HAP-1 (cell line): ENCODE results near the gene ARHGEF37.

Source experiments
- DNase-seq, 2 experiments: peaks; one replicate each; pipeline ENCODE4 v3.0.0-alpha.2; 2016 to 2020; ENCODE audit warnings: low spot score in 2 of 2
- H3K27me3 ChIP-seq: fragments of 250-450 bp; sonication (Bioruptor Pico); 2 replicates; pipeline ENCODE4 v1.5.1; 2020; ENCODE audit warnings: low read depth, mild to moderate bottlenecking, moderate library complexity
- H3K36me3 ChIP-seq: fragments of 250-450 bp; sonication (Bioruptor Pico); replicated peaks from 2 replicates; pipeline ENCODE4 v1.5.1; 2020; ENCODE audit warnings: mild to moderate bottlenecking
- H3K4me1 ChIP-seq: fragments of 250-450 bp; sonication (Bioruptor Pico); 2 replicates; pipeline ENCODE4 v1.5.1; 2020; ENCODE audit warnings: mild to moderate bottlenecking
- H3K4me3 ChIP-seq: fragments of 250-450 bp; sonication (Bioruptor Pico); 2 replicates; pipeline ENCODE4 v1.5.1; 2020; ENCODE audit warnings: mild to moderate bottlenecking, moderate library complexity
- H3K9me3 ChIP-seq: fragments of 250-450 bp; sonication (Bioruptor Pico); 2 replicates; pipeline ENCODE4 v1.5.1; 2020; ENCODE audit warnings: mild to moderate bottlenecking, moderate library complexity
- in situ Hi-C: fragments of 300-500 bp; cut with MboI; formaldehyde crosslinking; loops from 3 replicates; pipeline ENCODE4 v1.14.3; 2020; ENCODE audit warnings: low sequenced_read_pairs, inconsistent platforms, mixed read lengths

The ARHGEF37 gene

DNA sequence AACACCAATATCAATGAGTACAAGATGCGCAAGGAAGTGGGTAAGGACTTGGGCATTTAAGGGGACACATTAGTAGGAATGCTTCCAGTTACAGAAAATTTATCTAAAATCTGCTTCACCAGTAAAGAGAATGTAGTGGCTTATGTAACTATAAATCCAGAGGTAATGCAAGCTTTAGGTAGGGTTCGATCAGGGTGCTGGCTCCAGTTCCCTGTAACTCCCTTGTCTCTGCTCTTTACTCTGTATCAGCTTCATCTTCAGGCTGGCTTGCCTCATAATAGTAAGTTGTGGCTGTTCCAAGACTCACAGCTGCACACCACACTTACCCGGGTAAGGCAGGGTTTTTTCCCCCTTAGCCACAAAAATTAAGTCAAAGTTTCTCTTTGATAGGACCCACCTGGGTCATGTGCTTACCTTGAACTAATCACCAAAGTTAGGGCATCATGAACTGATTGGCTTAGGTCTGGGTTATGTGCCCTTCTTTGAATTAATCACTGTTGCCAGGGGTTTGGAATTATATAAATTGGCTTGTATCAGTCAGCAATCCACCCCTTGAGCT lies 35.5 kb downstream of the ARHGEF37 start:
- Histone ChIP-seq H3K9me3 (no peaks in the 10 kb centered on the region), H3K27me3 (no peaks in the 10 kb centered on the region), H3K4me1 (no peaks in the 10 kb centered on the region), H3K36me3 (no peaks in the 10 kb centered on the region), H3K4me3 (no peak overlapping the region)
- no peak for DNase-seq
- in situ Hi-C loops = no loop called here

DNA sequence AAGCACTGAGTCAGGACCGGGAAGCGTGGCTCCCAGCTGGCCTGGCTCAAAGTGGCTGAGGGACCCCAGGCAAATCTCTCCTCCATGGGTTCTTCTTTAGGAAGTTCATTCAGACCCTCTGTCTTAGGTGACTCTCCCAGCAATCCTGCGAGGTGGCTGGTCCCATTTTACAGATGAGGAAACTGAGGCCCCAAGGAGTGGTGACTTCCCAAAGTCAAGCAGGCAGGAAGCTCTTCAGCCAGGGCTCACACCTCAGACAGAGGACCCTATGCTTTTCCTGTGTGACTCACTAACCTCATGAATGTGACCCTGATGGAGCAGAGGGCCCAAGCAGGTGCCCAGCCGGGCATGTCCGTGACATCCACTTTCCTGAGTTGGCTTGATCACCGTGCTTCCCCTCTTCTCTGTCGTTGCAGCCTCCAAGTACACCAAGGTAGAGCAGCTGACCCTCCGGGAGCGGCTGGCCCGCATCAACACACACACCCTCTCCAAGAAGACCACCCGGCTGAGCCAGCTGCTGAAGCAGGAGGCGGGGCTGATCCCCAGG lies 36.5 kb downstream of the ARHGEF37 start:
- H3K27me3 ChIP-seq = no peaks in the 10 kb centered on the region
- H3K4me1 ChIP-seq = no peaks in the 10 kb centered on the region
- no peak for DNase-seq
- no peaks in the 10 kb centered on the region for H3K9me3 ChIP-seq
- in situ Hi-C loops = no loop called here
- H3K36me3 ChIP-seq = no peaks in the 10 kb centered on the region
- H3K4me3 ChIP-seq = no peak overlapping the region

DNA sequence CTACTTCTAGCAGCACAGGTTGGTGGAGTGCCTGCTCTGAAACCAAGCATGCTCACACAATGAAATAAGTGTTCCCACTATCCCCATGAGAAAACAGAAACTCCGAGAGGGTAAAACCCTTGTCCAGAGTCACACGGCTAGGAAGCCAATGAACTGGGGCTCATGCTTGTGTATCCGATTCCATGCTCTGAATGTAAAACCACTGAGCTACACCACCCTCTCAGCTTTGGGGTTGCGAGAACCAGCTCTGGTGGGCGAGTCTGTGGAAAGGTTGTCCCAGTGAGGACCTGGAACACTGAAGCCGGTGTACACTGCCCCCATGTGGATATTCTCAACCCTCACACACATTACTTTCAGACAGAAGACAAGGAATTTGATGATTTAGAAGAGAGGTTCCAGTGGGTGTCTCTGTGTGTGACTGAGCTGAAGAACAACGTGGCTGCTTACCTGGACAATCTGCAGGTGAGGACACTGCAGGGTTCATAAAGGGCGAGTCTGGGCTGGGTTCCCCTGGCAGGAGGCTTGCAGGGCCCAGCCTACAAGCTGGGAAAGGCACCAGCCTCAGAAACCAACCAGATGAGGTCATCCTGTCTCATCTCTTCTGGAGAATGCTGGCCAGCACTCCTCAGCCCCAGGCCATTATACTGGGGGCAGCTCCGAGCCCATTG lies 37.4 kb downstream of the ARHGEF37 start:
- no peak overlapping the region for H3K4me3 ChIP-seq
- peak; percentile 46 to 65 for DNase-seq
- in situ Hi-C loops = no loop called here

DNA sequence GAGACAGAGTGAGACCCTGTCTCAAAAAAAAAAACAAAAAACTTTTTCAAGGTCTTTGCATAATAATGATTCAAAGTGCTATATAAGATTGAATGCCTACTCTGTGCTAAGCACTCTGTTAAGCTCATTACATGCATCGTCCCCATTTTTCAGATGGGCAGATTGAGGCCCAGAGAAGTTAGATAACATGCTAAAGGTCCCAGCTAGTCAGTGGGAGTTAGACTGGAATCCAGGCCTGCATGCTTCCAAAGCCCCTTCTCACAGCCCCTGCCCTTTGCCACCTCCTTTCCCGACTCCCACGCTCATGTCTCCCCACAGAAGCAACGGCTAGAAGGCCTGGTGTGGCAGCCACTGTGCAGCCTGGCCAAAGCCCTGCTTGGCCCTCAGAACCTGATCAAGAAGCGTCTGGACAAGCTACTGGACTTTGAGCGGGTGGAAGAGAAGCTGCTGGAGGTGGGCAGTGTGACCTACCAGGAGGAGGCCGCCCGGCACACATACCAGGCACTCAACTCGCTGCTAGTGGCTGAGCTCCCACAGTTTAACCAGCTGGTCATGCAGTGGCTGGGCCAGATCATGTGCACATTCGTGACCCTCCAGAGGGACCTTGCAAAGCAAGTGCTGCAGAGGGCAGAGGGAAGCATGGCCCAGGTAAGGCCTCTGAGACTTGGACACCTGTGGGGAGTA lies 40.3 kb downstream of the ARHGEF37 start:
- no peak for DNase-seq
- H3K4me1 ChIP-seq = no peaks in the 10 kb centered on the region
- H3K36me3 ChIP-seq = no peaks in the 10 kb centered on the region
- in situ Hi-C loops = no loop called here
- H3K9me3 ChIP-seq = no peaks in the 10 kb centered on the region
- H3K27me3 ChIP-seq = no peaks in the 10 kb centered on the region
- no peak overlapping the region for H3K4me3 ChIP-seq

More for the DNA sequence above, 37.4 kb downstream of the ARHGEF37 start:
- H3K27me3 ChIP-seq = no peaks in the 10 kb centered on the region
- H3K9me3 ChIP-seq = no peaks in the 10 kb centered on the region
- no peaks in the 10 kb centered on the region for H3K36me3 ChIP-seq
- H3K4me1 ChIP-seq = no peaks in the 10 kb centered on the region

DNA sequence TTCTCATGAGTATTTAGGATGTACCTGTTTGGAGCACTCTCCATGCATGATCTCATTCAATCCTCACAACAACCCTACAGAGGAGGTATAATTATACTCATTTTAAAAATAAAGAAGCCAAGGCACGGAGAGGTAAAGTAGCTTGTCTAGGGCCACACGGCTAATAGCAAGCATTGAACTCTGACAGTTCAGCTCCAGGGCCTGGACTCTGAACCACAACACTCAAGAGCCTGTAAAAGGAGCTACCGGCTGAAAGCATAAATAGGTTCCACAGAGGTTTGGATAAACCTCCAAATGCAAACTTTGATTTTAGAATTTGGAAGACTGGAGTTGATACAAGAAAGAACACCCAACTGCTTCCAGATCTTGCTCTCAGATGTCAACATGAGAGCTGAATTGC lies 41.2 kb downstream of the ARHGEF37 start:
- Histone ChIP-seq H3K27me3 (no peaks in the 10 kb centered on the region), H3K4me3 (no peak overlapping the region), H3K36me3 (no peaks in the 10 kb centered on the region), H3K9me3 (no peaks in the 10 kb centered on the region), H3K4me1 (no peaks in the 10 kb centered on the region)
- in situ Hi-C loops = no loop called here
- DNase-seq = no peak

DNA sequence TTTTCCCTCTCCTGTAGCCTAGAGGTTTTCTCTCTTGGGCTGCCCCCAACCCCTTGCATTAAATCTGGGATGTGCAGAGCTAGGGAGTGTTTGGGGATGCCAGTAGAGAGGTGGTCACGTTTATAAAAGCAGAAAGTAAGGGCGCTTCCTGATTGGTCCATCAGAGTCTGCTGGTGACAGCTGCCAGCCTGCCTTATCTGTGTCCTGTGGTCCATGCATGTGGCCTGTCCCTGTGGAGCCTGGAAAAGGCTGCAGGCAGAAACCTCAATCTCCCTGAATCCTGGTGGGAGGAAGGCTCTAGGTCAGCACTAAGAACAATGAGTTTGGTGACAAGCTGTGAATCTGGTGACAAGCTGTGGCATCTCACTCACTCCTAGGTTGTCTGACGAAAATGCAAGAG lies 42.2 kb downstream of the ARHGEF37 start:
- Histone ChIP-seq H3K4me1 (no peaks in the 10 kb centered on the region), H3K27me3 (no peaks in the 10 kb centered on the region), H3K4me3 (no peak overlapping the region), H3K9me3 (no peaks in the 10 kb centered on the region), H3K36me3 (no peaks in the 10 kb centered on the region)
- DNase-seq = no peak
- in situ Hi-C loops = no loop called here

DNA sequence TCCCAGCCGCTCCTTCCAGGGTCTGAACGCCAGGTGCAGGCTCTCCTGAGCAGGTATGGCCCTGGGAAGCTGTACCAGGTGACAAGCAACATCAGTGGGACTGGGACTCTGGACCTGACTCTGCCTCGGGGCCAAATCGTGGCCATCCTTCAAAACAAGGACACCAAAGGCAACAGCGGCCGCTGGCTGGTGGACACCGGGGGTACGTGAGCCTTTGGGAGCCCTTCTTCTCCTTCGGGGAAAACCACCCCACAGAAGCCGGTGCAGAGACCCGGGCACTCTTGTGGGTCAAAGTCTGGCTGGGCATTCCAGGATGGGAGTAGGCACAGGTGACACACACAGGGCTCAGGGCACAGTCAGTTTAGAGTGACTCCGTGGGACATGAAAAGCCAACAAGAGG lies 45.8 kb downstream of the ARHGEF37 start:
- Histone ChIP-seq H3K36me3 (no peaks in the 10 kb centered on the region), H3K4me1 (no peaks in the 10 kb centered on the region), H3K9me3 (no peaks in the 10 kb centered on the region), H3K4me3 (no peak overlapping the region), H3K27me3 (no peaks in the 10 kb centered on the region)
- DNase-seq = no peak
- in situ Hi-C loops = loop anchor here (25.0 kb wide), 1 partner anchor 585 kb away; no protein-coding TSS in a partner anchor

DNA sequence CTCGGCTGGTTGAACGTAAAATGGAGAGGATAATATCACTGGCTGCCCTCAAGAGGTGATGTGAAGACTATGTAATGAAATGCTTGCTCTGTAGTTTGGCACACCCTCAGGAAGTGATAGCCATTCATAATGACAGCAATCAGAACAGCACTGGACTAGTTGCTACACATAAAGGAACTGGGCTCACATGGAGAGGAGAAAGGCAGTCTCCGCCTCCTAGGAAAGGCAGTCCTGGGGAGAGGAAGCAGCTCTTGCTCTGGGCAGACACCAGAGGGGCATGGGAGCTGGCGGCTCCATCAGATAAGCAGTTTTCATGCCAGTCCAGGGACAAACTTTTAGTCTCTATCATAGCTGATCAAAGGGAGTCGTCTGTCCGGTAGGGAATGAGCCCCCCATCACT lies 46.9 kb downstream of the ARHGEF37 start:
- in situ Hi-C loops = loop anchor here (25.0 kb wide), 1 partner anchor 584 kb away; no protein-coding TSS in a partner anchor
- H3K27me3 ChIP-seq = no peaks in the 10 kb centered on the region
- H3K4me3 ChIP-seq = no peak overlapping the region
- H3K4me1 ChIP-seq = no peaks in the 10 kb centered on the region
- DNase-seq = no peak
- H3K9me3 ChIP-seq = no peaks in the 10 kb centered on the region
- H3K36me3 ChIP-seq = no peaks in the 10 kb centered on the region

DNA sequence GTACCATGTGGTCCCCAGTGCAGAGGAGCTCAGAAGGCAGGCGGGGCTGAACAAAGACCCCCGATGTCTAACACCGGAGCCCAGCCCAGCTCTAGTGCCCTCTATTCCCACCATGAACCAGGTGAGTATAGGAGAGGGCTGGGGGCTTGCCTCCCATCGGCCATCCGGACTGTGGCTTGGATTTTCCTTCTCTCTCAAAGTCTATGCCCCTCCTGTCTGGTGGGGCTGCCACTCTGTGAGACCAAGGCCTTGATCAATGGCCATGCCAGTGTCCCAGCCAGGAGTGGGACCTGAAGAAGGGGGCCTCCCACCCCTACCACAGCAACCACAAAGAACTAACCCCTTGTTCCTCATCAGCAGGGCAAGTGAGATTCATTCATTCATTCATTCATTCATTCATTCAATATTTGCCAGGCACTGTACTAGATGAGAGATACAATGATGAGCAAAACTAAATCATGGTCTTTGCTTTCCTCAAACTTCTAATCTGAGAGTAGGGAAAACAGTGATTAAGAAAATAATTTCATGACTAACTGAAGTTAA lies 47.6 kb downstream of the ARHGEF37 start:
- in situ Hi-C loops = loop anchor here (25.0 kb wide), 1 partner anchor 583 kb away; no protein-coding TSS in a partner anchor
- Histone ChIP-seq H3K9me3 (no peaks in the 10 kb centered on the region), H3K36me3 (no peaks in the 10 kb centered on the region), H3K27me3 (no peaks in the 10 kb centered on the region), H3K4me1 (no peaks in the 10 kb centered on the region), H3K4me3 (no peak overlapping the region)
- DNase-seq = no peak

DNA sequence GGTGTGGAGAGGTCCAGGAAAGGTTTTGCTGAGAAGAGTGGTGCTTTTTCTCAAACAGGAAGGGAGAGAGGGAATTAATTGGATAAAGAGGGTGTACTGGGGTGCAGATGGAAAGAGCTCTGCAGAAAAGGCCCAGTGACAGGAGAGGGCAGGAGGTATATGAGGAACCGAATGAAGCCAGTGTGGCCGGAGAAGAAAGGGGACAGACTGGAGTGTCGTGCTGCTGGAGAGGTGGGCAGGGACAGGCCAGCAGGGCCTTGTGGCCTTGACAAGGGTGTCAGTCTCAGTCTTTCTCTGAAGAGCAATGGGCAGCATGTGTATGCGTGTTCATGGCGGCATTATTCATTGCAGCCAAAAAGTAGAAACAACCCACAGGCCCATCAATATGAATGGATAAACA lies 48.1 kb downstream of the ARHGEF37 start:
- no peaks in the 10 kb centered on the region for H3K9me3 ChIP-seq
- in situ Hi-C loops = loop anchor here (25.0 kb wide), 1 partner anchor 583 kb away; no protein-coding TSS in a partner anchor

DNA sequence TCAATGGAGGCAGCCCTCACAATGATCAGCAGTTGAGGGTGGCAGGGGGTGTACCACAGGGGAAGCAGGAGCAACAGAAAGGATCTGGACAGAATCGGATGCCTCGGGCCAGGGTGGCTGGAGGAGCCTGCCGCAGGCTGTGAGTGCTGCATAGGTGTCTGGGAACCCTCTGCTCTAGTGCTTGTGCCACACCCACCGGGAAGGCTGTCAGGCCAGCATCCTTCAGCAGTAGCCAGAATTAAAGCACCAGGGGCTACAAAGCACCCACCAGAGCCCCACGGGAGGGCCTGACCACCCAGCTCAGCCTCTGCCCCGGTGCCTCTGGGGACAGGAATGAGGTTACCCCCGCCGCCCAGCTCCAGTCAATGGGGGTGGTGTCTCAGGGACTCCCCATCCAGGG lies 49.0 kb downstream of the ARHGEF37 start:
- in situ Hi-C loops = loop anchor here (25.0 kb wide), 1 partner anchor 582 kb away; no protein-coding TSS in a partner anchor
- H3K36me3 ChIP-seq = no peaks in the 10 kb centered on the region

More for the DNA sequence above, 48.1 kb downstream of the ARHGEF37 start:
- H3K36me3 ChIP-seq = no peaks in the 10 kb centered on the region
- no peaks in the 10 kb centered on the region for H3K4me1 ChIP-seq
- no peak for DNase-seq
- no peaks in the 10 kb centered on the region for H3K27me3 ChIP-seq
- H3K4me3 ChIP-seq = no peak overlapping the region

DNA sequence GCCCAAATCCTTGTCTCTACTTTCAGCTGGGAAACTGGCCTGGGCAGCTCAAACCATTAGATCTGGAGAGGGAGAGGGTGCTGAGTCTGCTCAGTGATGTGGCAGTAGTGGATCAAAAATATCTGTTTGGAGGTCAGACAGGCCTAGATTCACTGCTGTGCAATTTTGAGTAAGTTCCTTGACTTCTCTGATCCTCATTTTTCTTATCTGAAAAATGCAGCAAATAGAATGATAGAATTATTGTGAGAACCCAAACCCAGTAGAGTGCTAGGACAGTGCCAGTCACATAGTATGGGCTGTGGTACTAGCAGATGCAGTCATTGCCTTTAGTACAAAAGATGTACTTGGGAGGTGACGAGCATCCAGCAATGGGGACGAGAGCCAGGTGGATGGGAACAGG lies 50.2 kb downstream of the ARHGEF37 start:
- H3K27me3 ChIP-seq = no peaks in the 10 kb centered on the region
- no peaks in the 10 kb centered on the region for H3K4me1 ChIP-seq
- DNase-seq = no peak
- in situ Hi-C loops = loop anchor here (25.0 kb wide), 1 partner anchor 581 kb away; no protein-coding TSS in a partner anchor
- H3K9me3 ChIP-seq = no peaks in the 10 kb centered on the region
- H3K36me3 ChIP-seq = no peaks in the 10 kb centered on the region
- no peak overlapping the region for H3K4me3 ChIP-seq

More for the DNA sequence above, 49.0 kb downstream of the ARHGEF37 start:
- Histone ChIP-seq H3K9me3 (no peaks in the 10 kb centered on the region), H3K4me1 (no peaks in the 10 kb centered on the region), H3K4me3 (no peak overlapping the region), H3K27me3 (no peaks in the 10 kb centered on the region)
- no peak for DNase-seq

DNA sequence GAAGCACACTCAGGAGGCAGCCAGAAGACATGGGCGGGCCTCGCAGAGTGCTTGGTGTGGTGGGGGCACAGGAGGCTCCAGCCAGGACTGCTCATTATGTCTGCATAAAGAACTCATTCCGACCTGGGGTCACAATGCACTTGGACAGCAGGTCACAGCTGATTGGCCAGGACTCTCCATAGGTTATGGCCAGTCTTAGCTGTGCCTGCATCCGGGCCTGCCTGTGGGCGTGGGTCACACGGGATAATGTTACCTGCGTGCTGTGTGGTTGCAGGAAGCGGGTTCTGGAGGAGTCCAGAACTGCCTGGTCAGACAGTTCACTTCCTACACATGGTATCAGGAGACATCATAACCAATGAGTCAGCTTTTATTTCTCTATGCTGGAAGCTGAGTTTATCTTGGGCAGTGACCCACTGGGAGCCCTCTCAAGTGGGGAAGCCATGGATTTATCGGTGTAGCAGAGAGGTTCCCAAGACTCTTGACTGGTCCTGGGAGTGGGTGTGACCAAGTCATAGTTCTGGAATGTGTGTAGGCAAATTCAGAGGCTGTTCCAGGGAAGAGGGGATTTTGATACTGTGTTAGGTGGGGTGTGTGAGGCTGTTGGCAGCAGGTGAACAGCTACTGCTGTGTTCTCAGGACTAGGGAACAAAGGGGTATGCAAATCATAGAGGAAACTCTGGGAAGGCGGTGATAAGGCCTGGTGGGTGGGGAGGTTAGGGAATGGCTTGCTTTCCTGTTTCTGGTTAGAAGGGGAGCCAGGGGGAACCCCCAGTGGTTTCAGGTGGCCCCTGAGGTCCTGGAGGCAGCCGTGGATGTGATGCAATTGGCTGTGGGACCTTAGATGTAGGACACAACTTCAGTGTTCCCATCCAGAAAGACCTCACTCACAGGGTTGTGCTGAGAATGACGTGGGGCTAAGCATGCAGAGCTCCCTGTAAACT lies 51.3 kb downstream of the ARHGEF37 start:
- Histone ChIP-seq H3K27me3 (no peaks in the 10 kb centered on the region), H3K36me3 (no peaks in the 10 kb centered on the region), H3K4me1 (no peaks in the 10 kb centered on the region), H3K9me3 (no peaks in the 10 kb centered on the region), H3K4me3 (no peak overlapping the region)
- no peak for DNase-seq
- in situ Hi-C loops = loop anchor here (25.0 kb wide), 1 partner anchor 580 kb away; no protein-coding TSS in a partner anchor
